GM12875 (cell line): ENCODE data around the gene LGI4.

Experiments used
- H3K4me3 ChIP-seq: one replicate; pipeline ENCODE4 v1.5.1; 2011; ENCODE audit warnings: low read depth, low read length, control low read depth
- TF ChIP-seq, protein P1 (sequence below): IDR thresholded peaks from 2 replicates; pipeline ENCODE4 v1.5.1; 2011; ENCODE audit warnings: low read depth, mild to moderate bottlenecking, control low read depth, inconsistent platforms, low read length, moderate library complexity, borderline replicate concordance; ENCODE audit not compliant: insufficient read depth

The LGI4 gene

DNA sequence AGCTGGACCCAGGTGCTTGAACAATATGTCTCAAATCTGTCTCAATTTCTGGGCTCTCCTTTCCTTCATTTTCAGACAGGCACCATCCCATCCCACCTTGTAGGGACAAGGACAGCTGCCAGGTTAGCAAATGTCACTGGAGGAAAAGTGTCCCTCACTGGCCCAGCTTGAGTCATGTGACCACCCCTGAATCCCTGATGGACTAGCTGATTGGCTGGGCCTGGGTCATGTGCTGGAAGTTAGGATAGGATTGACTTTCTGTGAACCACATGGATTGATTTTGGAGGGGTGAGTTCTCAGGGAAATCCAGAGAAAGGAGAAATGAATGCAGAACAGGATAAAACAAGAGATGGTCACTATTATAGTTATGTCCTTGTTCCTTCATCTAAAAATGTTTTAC, 47.5 kb downstream of the LGI4 start:
- H3K4me3 ChIP-seq = no peak overlapping the region
- TF ChIP-seq, protein P1, sequence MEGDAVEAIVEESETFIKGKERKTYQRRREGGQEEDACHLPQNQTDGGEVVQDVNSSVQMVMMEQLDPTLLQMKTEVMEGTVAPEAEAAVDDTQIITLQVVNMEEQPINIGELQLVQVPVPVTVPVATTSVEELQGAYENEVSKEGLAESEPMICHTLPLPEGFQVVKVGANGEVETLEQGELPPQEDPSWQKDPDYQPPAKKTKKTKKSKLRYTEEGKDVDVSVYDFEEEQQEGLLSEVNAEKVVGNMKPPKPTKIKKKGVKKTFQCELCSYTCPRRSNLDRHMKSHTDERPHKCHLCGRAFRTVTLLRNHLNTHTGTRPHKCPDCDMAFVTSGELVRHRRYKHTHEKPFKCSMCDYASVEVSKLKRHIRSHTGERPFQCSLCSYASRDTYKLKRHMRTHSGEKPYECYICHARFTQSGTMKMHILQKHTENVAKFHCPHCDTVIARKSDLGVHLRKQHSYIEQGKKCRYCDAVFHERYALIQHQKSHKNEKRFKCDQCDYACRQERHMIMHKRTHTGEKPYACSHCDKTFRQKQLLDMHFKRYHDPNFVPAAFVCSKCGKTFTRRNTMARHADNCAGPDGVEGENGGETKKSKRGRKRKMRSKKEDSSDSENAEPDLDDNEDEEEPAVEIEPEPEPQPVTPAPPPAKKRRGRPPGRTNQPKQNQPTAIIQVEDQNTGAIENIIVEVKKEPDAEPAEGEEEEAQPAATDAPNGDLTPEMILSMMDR = no peak

DNA sequence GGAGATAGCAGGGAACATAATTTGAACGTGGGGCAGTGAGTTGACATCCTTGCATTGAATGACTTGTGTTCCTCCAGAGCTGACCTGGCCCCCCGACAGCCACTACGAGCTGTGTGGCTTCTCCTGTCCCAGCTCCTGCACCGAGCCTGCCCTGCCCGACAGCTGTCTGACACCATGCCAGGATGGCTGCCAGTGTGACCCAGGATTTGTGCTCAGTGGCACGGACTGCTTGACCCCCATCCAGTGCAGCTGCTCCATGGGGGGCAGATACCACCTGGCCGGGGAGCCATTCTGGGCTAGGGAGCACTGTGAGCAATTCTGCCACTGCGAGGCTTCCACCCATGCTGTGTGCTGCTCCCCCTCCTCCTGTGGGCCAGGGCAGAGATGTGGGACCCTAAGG, 48.4 kb downstream of the LGI4 start:
- TF ChIP-seq, protein P1 = no peak
- no peak overlapping the region for H3K4me3 ChIP-seq

DNA sequence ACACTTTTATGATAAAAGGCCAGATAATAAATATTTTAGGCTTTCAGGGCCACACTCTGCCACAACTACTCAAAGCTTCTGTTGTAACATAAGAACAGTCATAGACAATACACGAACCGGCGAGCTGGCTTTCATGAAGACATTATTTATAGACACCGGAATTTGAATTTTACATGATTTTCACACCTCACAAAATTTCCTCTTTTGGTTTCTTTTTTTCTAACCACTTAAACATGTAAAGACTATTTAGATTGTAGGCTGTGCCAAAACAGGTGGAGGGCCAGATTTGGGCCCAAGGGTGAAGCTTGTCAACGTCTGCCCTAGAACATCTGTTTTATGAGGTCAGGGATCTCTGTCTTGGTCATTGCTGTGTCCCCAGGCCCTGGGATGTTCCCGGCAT, 48.9 kb downstream of the LGI4 start:
- H3K4me3 ChIP-seq = no peak overlapping the region
- TF ChIP-seq, protein P1 = no peak

- H3K4me3 ChIP-seq = no peak overlapping the region
- TF ChIP-seq, protein P1 = no peak
Observed at GRCh38 chr19:35084509-35084762, 50.4 kb downstream of the LGI4 start.

- TF ChIP-seq, protein P1 = no peak
- H3K4me3 ChIP-seq = no peak overlapping the region
Observed at GRCh38 chr19:35083691-35084508, 51.0 kb downstream of the LGI4 start.

DNA sequence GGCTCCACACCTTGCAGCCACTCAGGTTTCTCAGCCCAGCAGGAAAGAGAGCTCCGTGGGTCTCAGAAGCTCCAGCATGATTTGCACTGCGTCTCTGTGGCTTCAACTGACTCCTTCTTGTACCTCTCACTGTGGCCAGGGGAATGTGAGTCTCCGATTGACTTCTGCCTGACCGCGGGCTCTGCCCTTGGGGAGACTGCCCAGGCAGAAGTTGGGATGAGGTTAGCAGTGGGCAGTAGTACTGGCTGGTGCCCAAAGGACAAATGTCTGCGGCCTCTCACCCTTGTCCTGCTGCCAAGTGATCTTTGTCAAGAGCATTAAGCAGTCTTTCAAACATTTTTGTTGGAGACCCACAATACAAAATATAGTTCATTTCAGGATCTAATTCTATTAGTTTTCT, 53.7 kb downstream of the LGI4 start:
- TF ChIP-seq, protein P1 = no peak

GRCh38 chr19:35080613-35081170, 54.2 kb downstream of the LGI4 start:
- H3K4me3 ChIP-seq = no peak overlapping the region
- TF ChIP-seq, protein P1 = no peak

More for the DNA sequence above, 53.7 kb downstream of the LGI4 start:
- H3K4me3 ChIP-seq = no peak overlapping the region
